Activated naive CD4-positive, alpha-beta T cell treated with anti-CD3 and anti-CD28 coated beads for 36 hours (primary cell): ENCODE data around the gene PRSS36. TPM values are rescaled to one million over a fixed set of nuclear protein-coding genes. Genes with fewer than 3 reads are reported as not detected.
"Not testable (repeated sequence)": the region's sequence is repeated elsewhere in the genome, so short reads cannot be mapped to it uniquely, and the experiment has no call there.

Experiments used
- CTCF ChIA-PET: fragments of 350-600 bp; sonication (Branson Sonifier 250); formaldehyde crosslinking; loops from one replicate; lab custom pipeline; 2021; ENCODE audit warnings: antibody characterized with exemption; lab: Charles Lee
- DNase-seq: peaks from one replicate; pipeline ENCODE4 v3.0.0-alpha.2; 2020
- H3K27ac Mint-ChIP-seq: one replicate; pipeline ENCODE4 v1.8.0; 2021; ENCODE audit warnings: mild to moderate bottlenecking, mixed read lengths
- H3K27me3 Mint-ChIP-seq: one replicate; pipeline ENCODE4 v1.8.0; 2021; ENCODE audit warnings: low read depth, mixed read lengths
- H3K36me3 Mint-ChIP-seq: one replicate; pipeline ENCODE4 v1.8.0; 2021; ENCODE audit warnings: low read depth, mixed read lengths
- H3K4me1 Mint-ChIP-seq: one replicate; pipeline ENCODE4 v1.8.0; 2021; ENCODE audit warnings: low read depth, mixed read lengths
- H3K4me3 Mint-ChIP-seq: one replicate; pipeline ENCODE4 v1.8.0; 2021; ENCODE audit warnings: mild to moderate bottlenecking, moderate library complexity, mixed read lengths
- H3K9me3 Mint-ChIP-seq: one replicate; pipeline ENCODE4 v1.8.0; 2021; ENCODE audit warnings: mixed read lengths
- intact Hi-C: fragments of 100-400 bp; cut with micrococcal nuclease; formaldehyde crosslinking; loops from one replicate; pipeline ENCODE4 v1.15.1; 2023
- total RNA-seq, 2 experiments: library from RNA; stranded (reverse); gene quantifications; one replicate each; pipeline ENCODE4 v1.2.3, GENCODE V29; 2021

PRSS36 gene
- total RNA-seq, 2 experiments from 2014 or later: 0.93 to 0.99 TPM

- Mint-ChIP-seq H3K9me3 (no peaks in the 10 kb centered on the region), H3K4me3 (peak overlapping the region; percentile 74), H3K4me1 (peaks cover 32% of the 10 kb centered on the region), H3K27ac (no peak overlapping the region), H3K36me3 (peaks cover 11% of the 10 kb centered on the region), H3K27me3 (no peaks in the 10 kb centered on the region)
- DNase-seq: no peak
- CTCF ChIA-PET: no interaction called here
- intact Hi-C loops: loop anchor here (2.0 kb wide), 1 partner anchor 15 kb away; the partner anchor contains the start of gene VKORC1
These were observed 40.2 kb downstream of the PRSS36 start for GRCh38 chr16:31109622-31110021.

- Mint-ChIP-seq H3K4me1 (peaks cover 29% of the 10 kb centered on the region), H3K27ac (no peak overlapping the region), H3K4me3 (peak overlapping the region; percentile 74), H3K27me3 (no peaks in the 10 kb centered on the region), H3K36me3 (peaks cover 11% of the 10 kb centered on the region), H3K9me3 (no peaks in the 10 kb centered on the region)
- no peak for DNase-seq
- intact Hi-C loops: loop anchor here (2.0 kb wide), 1 partner anchor 14 kb away; the partner anchor contains the start of gene VKORC1
- CTCF ChIA-PET: interaction anchor here (1.4 kb wide), 1 partner anchor 33 kb away, joined by 6 read pairs; no protein-coding TSS in a partner anchor
These were observed 40.9 kb downstream of the PRSS36 start for GRCh38 chr16:31108794-31109558.

GRCh38 chr16:31108035-31108793, 41.7 kb downstream of the PRSS36 start, which contains the start of gene BCKDK:
TSS of gene BCKDK (plus strand) at chr16:31108386. CDS start at chr16:31109224, 838 bp downstream.
- no peaks in the 10 kb centered on the region for H3K9me3 Mint-ChIP-seq
- peaks cover 27% of the 10 kb centered on the region for H3K4me1 Mint-ChIP-seq
- H3K27ac Mint-ChIP-seq: peak within 1 kb of the TSS; percentile 80
- intact Hi-C loops: loop anchor here (2.0 kb wide), 1 partner anchor 13 kb away; the partner anchor contains the start of gene VKORC1
- no peaks in the 10 kb centered on the region for H3K27me3 Mint-ChIP-seq
- CTCF ChIA-PET: interaction anchor here (1.2 to 1.4 kb wide), 2 partner anchors 34 to 42 kb away, joined by 3 to 6 read pairs; no protein-coding TSS in a partner anchor
- H3K4me3 Mint-ChIP-seq: peak within 1 kb of the TSS; percentile 89
- peak; percentile 74 for DNase-seq
- peaks cover 11% of the 10 kb centered on the region for H3K36me3 Mint-ChIP-seq

GRCh38 chr16:31107465-31107867, 42.4 kb downstream of the PRSS36 start:
- Mint-ChIP-seq H3K9me3 (no peaks in the 10 kb centered on the region), H3K36me3 (peaks cover 11% of the 10 kb centered on the region), H3K27ac (peak overlapping the region; percentile 80), H3K4me3 (peak overlapping the region; percentile 89), H3K27me3 (no peaks in the 10 kb centered on the region), H3K4me1 (peaks cover 27% of the 10 kb centered on the region)
- intact Hi-C loops: loop anchor here (2.0 kb wide), 1 partner anchor 35 kb away; no protein-coding TSS in a partner anchor
- DNase-seq: peak; percentile 61
- CTCF ChIA-PET: interaction anchor here (1.2 to 1.4 kb wide), 2 partner anchors 35 to 42 kb away, joined by 3 to 6 read pairs; no protein-coding TSS in a partner anchor

DNA sequence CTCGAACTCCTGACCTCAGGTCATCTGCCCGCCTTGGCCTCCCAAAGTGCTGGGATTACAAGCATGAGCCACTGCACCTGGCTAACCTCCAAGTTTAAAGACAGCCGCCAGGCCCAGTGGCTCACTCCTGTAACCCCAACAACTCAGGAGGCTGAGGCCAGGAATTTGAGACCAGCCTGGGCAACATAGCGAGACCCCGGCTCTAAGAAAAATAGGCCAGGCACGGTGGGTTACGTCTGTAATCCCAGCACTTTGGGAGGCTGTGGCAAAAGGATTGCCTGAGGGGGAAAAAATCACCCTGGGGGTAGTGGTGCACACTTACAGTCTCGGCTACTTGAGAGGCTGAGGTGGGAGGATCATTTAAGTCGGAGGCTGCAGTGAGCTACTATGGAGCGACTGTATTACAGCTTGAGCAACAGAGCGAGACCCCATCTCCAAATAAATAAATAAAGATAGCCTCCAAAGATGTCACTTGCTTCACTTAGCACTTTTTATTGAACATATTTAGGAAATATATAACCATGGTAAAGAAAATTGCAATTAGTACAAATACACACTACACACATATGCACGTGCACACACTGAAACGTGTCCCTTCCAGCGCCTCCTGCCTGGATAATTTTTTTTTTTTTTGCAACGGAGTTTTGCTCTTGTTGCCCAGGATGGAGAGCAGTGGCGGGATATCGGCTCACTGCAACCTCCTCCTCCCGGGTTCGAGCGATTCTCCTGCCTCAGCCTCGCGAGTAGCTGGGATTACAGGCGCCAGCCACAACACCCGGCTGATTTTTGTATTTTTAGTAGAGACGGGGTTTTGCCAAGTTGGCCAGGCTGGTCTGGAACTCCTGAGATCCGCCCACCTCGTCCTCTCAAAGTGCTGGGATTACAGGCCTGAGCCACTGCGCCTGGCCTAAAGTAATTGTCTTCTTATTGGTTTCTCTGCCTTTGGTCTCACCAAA, 43.1 kb downstream of the PRSS36 start:
- CTCF ChIA-PET: interaction anchor here (0.7 to 1.2 kb wide), 2 partner anchors 39 to 41 kb away, joined by 3 to 4 read pairs; no protein-coding TSS in a partner anchor
- intact Hi-C loops: loop anchor here (2.0 kb wide), 1 partner anchor 36 kb away; no protein-coding TSS in a partner anchor
- H3K4me3 Mint-ChIP-seq: no peak overlapping the region
- DNase-seq: no peak
- H3K27me3 Mint-ChIP-seq: no peaks in the 10 kb centered on the region
- no peak overlapping the region for H3K27ac Mint-ChIP-seq
- no peaks in the 10 kb centered on the region for H3K9me3 Mint-ChIP-seq
- H3K4me1 Mint-ChIP-seq: peaks cover 27% of the 10 kb centered on the region
- peaks cover 11% of the 10 kb centered on the region for H3K36me3 Mint-ChIP-seq

- CTCF ChIA-PET: no interaction called here
- intact Hi-C loops: loop anchor here (2.0 kb wide), 1 partner anchor 37 kb away; no protein-coding TSS in a partner anchor
- peak overlapping the region; percentile 39 for H3K4me3 Mint-ChIP-seq
These were observed 44.1 kb downstream of the PRSS36 start for GRCh38 chr16:31105677-31106213.

DNA sequence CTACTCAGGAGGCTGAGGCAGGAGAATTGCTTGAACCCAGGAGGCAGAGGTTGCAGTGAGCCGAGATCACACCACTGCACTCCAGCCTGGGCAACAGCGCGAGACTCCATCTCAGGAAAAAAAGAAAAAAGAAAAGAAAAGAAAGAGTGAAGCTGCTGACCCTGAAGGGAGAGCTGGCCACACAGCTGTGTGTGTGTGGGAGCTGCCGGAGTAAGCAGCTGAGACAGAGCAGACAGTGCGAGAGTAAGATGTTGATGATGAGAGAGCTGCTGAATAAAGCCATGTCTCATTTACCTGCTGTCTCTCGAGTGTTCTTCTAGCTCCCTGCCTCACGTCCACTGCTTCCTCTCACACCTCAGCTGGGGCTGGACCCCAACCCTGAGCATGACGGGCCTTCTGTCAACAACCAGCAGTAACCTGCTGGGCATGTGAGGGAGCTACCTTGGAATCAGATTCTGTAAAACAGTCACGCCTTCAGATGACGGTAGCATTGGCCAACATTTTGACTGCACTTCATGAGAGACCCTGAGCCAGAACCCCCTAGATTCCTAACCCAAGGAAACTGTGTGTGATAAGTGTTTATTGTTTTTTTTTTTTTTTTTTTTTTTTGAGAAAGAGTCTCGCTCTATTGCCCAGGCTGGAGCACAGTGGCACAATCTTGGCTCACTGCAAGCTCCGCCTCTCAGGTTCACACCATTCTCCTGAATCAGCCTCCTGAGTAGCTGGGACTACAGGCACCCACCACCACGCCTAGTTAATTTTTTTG, 48.8 kb downstream of the PRSS36 start:
- CTCF ChIA-PET: interaction anchor here (0.7 to 2.1 kb wide), 4 partner anchors 42 to 118 kb away, joined by 3 to 9 read pairs (median 3); partner anchors contain the start of gene HSD3B7
- intact Hi-C loops, H3K9me3 Mint-ChIP-seq, DNase-seq, H3K4me1 Mint-ChIP-seq, H3K36me3 Mint-ChIP-seq, H3K27me3 Mint-ChIP-seq, H3K4me3 Mint-ChIP-seq, H3K27ac Mint-ChIP-seq: not testable (repeated sequence)

More at GRCh38 chr16:31105677-31106213, 44.1 kb downstream of the PRSS36 start:
- peak; percentile 82 for DNase-seq
- peaks cover 27% of the 10 kb centered on the region for H3K4me1 Mint-ChIP-seq
- no peaks in the 10 kb centered on the region for H3K27me3 Mint-ChIP-seq
- H3K9me3 Mint-ChIP-seq: no peaks in the 10 kb centered on the region
- H3K36me3 Mint-ChIP-seq: peaks cover 9% of the 10 kb centered on the region
- H3K27ac Mint-ChIP-seq: no peak overlapping the region

GRCh38 chr16:31099860-31100638, 49.8 kb downstream of the PRSS36 start:
- CTCF ChIA-PET: interaction anchor here (1.0 to 2.1 kb wide), 3 partner anchors 42 to 117 kb away, joined by 3 to 9 read pairs (median 5); partner anchors contain the start of gene HSD3B7
- DNase-seq: no peak

DNA sequence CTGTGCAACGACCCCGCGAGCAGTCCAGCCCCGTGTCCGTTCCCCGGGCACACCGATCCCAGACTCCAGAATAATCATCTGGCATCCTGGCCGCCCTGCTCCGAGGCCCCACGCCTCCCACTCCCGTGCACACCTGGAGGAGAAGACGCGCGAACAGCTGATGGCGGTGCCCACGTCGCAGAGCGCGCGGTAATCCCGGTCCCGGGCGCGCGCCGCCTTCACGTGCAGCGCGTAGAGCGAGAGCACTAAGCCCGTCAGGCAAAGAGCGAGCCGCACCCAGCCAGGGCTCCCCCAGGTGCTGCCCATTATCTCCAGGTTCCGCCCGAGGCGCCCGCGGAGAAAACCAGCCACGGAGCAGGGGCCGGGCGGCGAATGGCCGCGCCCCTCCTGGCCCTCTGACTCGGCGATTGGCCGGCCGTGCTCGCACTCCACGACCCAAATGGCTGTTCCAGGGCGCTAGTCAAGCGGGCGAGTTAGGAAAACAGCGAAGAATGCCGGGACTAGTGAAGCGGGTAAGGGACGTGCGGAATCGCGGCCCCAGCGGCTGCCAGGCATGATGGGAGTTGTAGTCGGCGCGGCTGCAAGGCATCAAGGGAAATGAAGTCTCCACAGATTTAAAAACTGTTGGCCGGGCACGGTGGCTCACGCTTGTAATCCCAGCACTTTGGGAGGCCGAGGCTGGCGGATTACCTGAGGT, 55.3 kb downstream of the PRSS36 start, which contains the start of gene VKORC1:
Gene VKORC1 (minus strand): TSS at position 374 of the 697 bp plus-strand sequence. CDS start 68 bp downstream, at position 306.
- Mint-ChIP-seq H3K27ac (peak within 1 kb of the TSS; percentile 83), H3K9me3 (no peaks in the 10 kb centered on the region), H3K36me3 (peaks cover 5% of the 10 kb centered on the region), H3K4me1 (peaks cover 31% of the 10 kb centered on the region), H3K27me3 (no peaks in the 10 kb centered on the region), H3K4me3 (peak within 1 kb of the TSS; percentile 89)
- CTCF ChIA-PET: interaction anchor here (1.0 to 2.0 kb wide), 3 partner anchors 48 to 141 kb away, joined by 3 to 7 read pairs (median 4); no protein-coding TSS in a partner anchor
- peak; percentile 95 for DNase-seq
- intact Hi-C loops: loop anchor here (1.0 to 10.0 kb wide), 9 partner anchors 14 to 220 kb away; partner anchors contain the start of genes BCKDK, FUS, HSD3B7 and KAT8

More at GRCh38 chr16:31099860-31100638, 49.8 kb downstream of the PRSS36 start:
- Mint-ChIP-seq H3K9me3 (no peaks in the 10 kb centered on the region), H3K4me3 (no peak overlapping the region), H3K36me3 (no peaks in the 10 kb centered on the region), H3K4me1 (peaks cover 7% of the 10 kb centered on the region), H3K27me3 (no peaks in the 10 kb centered on the region), H3K27ac (no peak overlapping the region)
- intact Hi-C loops: loop anchor here (10.0 kb wide), 1 partner anchor 225 kb away; no protein-coding TSS in a partner anchor
